ENCODE measurements around the gene MYO9B. TPM values are rescaled to one million over a fixed set of nuclear protein-coding genes. Genes with fewer than 3 reads are reported as not detected.
"Not testable (repeated sequence)": the region's sequence is repeated elsewhere in the genome, so short reads cannot be mapped to it uniquely, and the experiment has no call there.

MYO9B gene
- total RNA-seq, 5 donors from 2014 or later (not counting 1 experiment from before 2014, with no cell fraction given), result 185 to 220 (median 202) TPM

DNA sequence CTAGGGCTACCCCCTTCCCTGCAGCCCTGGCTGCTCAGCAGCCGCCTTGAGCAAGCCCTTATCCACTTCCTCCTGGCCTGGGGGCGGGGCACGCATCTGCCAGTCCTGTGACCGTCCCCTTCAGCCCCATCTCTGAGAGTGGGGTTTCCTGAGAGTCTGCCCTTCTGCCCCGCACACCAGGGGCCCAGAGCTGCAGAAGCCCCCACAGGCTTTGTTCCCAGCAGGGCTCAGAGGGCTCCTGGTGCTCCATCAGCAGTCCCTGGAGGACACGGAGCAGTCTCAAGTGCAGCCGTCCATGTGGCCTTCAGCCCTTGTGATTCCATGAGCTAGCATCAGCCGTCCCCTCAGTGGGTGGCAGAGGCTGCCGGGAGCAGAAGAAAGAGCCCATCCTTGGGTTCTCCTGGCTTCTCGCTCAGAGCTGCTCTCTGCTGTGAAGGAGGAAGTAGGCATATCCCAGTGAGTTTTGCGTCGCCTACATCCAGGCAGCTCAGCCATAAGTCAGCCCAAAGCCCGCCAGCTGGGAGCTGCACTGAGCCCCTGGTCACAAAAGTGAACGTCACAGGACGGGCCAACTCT is 16.3 kb downstream of the MYO9B start:
- Mint-ChIP-seq H3K36me3 (peaks cover 10% of the 10 kb centered on the region), H3K4me1 (peaks cover 64 to 70% (median 67%) of the 10 kb centered on the region in 3 donors), H3K27me3 (no peaks in the 10 kb centered on the region), H3K9me3 (no peaks in the 10 kb centered on the region), H3K4me3 (peak overlapping the region in 1 of 3 donors; percentile 31), H3K27ac (no peak overlapping the region)
- CTCF ChIA-PET, result no interaction called here
- ATAC-seq (replicated peaks in 1 of 4) (peak in 3 of 4 experiments; percentile 51 to 64 (median 60)), DNase-seq (peak in 5 of 35 experiments; percentile 19 to 47 (median 30))
- Histone ChIP-seq H3K27me3 (replicated peaks in 1 of 2; ENCODE audit: control insufficient read depth in 2 of 2, extremely low read depth in 1 of 2, insufficient read depth in 2 of 2, low read length in 1 of 2) (no peaks in the 10 kb centered on the region), H3K27ac (ENCODE audit: low read length) (no peak overlapping the region), H3K4me3 (ENCODE audit: control insufficient read depth in 1 of 2, extremely low read depth in 1 of 2, low read length in 1 of 2) (no peak overlapping the region), H3K9me3 (no peaks in the 10 kb centered on the region), H3K4me1 (ENCODE audit: control insufficient read depth in 1 of 2, extremely low read depth in 1 of 2, insufficient read depth in 2 of 2, low read length in 2 of 2) (peaks cover 9 to 43% of the 10 kb centered on the region in 2 experiments), H3K36me3 (ENCODE audit: control insufficient read depth in 2 of 2, extremely low read depth in 1 of 2, insufficient read depth in 1 of 2, low read length in 1 of 2) (peaks cover 0 to 11% of the 10 kb centered on the region in 2 donors)
- 74% methylated on average over 11 of the region's 15 CpGs for WGBS (ENCODE audit: insufficient coverage)
- POLR2A ChIA-PET, result interaction anchor here in 1 of 2 donors (0.6 kb wide), 1 partner anchor 93 kb away, joined by 3 read pairs; no protein-coding TSS in a partner anchor

DNA sequence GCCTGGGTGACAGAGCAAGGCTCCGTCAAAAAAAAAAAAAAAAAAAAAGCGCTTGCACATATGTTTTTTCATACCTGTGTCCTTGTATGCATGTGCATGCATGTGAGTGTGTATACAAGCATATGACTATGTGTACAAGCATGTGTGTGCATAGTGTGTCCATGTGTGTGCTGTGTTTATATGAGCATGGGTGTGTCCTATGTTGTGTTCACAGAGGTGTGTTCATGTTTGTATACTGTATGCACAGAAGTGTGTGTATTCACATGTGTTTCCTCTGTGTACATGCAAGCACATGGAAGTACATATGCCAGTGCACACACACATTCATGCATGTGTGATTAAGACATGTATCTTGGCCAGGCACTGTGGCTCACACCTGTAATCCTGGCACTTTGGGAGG is 17.1 kb downstream of the MYO9B start:
- Histone ChIP-seq H3K4me3 (ENCODE audit: control insufficient read depth in 1 of 2, extremely low read depth in 1 of 2, low read length in 1 of 2) (no peak overlapping the region), H3K27ac (ENCODE audit: low read length) (no peak overlapping the region), H3K4me1 (ENCODE audit: control insufficient read depth in 1 of 2, extremely low read depth in 1 of 2, insufficient read depth in 2 of 2, low read length in 2 of 2) (peaks cover 9 to 45% of the 10 kb centered on the region in 2 experiments), H3K9me3 (no peaks in the 10 kb centered on the region), H3K36me3 (ENCODE audit: control insufficient read depth in 2 of 2, extremely low read depth in 1 of 2, insufficient read depth in 1 of 2, low read length in 1 of 2) (peaks cover 0 to 6% of the 10 kb centered on the region in 2 donors), H3K27me3 (replicated peaks in 1 of 2; ENCODE audit: control insufficient read depth in 2 of 2, extremely low read depth in 1 of 2, insufficient read depth in 2 of 2, low read length in 1 of 2) (no peaks in the 10 kb centered on the region)
- ATAC-seq (replicated peaks in 1 of 4) (no peak), DNase-seq (no peak)
- 100% methylated on average over 1 of the region's 2 CpGs for WGBS (ENCODE audit: insufficient coverage)
- H3K4me1 Mint-ChIP-seq, result peaks cover 61 to 66% (median 61%) of the 10 kb centered on the region in 3 donors
- H3K27ac Mint-ChIP-seq, result no peak overlapping the region
- H3K36me3 Mint-ChIP-seq, result peaks cover 7% of the 10 kb centered on the region
- H3K4me3 Mint-ChIP-seq, result no peak overlapping the region
- H3K27me3 Mint-ChIP-seq, result no peaks in the 10 kb centered on the region
- ChIA-PET POLR2A (no interaction called here), CTCF (no interaction called here)
- no peaks in the 10 kb centered on the region for H3K9me3 Mint-ChIP-seq

DNA sequence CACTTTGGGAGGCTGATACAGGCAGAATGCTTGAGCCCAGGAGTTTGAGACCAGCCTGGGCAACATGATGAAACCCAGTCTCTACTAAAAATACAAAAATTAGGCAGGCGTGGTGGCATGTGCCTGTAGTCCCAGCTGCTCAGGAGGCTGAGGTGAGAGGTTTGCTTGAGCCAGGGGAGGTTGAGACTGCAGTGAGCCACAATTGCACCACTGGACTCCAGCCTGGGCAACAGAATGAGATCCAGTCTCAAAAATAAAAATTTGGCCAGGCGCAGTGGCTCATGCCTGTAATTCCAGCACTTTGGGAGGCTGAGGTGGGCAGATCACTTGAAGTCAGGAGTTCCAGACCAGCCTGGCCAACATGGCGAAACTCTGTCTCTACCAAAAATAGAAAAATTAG is 19.1 kb downstream of the MYO9B start:
- peaks cover 9 to 40% of the 10 kb centered on the region in 2 experiments for H3K4me1 ChIP-seq (ENCODE audit: control insufficient read depth in 1 of 2, extremely low read depth in 1 of 2, insufficient read depth in 2 of 2, low read length in 2 of 2)
- H3K27me3 Mint-ChIP-seq; H3K9me3 Mint-ChIP-seq; H3K27ac Mint-ChIP-seq; H3K4me3 ChIP-seq (ENCODE audit: control insufficient read depth in 1 of 2, extremely low read depth in 1 of 2, low read length in 1 of 2); ATAC-seq (replicated peaks in 1 of 4); CTCF ChIA-PET; H3K36me3 ChIP-seq (ENCODE audit: control insufficient read depth in 2 of 2, extremely low read depth in 1 of 2, insufficient read depth in 1 of 2, low read length in 1 of 2); H3K4me3 Mint-ChIP-seq; DNase-seq; POLR2A ChIA-PET; H3K27ac ChIP-seq (ENCODE audit: low read length); H3K9me3 ChIP-seq; H3K27me3 ChIP-seq (replicated peaks in 1 of 2; ENCODE audit: control insufficient read depth in 2 of 2, extremely low read depth in 1 of 2, insufficient read depth in 2 of 2, low read length in 1 of 2): not testable (repeated sequence)
- peaks cover 52 to 59% (median 56%) of the 10 kb centered on the region in 3 donors for H3K4me1 Mint-ChIP-seq
- 100% methylated on average over 2 of the region's 3 CpGs for WGBS (ENCODE audit: insufficient coverage)
- peaks cover 11% of the 10 kb centered on the region for H3K36me3 Mint-ChIP-seq

DNA sequence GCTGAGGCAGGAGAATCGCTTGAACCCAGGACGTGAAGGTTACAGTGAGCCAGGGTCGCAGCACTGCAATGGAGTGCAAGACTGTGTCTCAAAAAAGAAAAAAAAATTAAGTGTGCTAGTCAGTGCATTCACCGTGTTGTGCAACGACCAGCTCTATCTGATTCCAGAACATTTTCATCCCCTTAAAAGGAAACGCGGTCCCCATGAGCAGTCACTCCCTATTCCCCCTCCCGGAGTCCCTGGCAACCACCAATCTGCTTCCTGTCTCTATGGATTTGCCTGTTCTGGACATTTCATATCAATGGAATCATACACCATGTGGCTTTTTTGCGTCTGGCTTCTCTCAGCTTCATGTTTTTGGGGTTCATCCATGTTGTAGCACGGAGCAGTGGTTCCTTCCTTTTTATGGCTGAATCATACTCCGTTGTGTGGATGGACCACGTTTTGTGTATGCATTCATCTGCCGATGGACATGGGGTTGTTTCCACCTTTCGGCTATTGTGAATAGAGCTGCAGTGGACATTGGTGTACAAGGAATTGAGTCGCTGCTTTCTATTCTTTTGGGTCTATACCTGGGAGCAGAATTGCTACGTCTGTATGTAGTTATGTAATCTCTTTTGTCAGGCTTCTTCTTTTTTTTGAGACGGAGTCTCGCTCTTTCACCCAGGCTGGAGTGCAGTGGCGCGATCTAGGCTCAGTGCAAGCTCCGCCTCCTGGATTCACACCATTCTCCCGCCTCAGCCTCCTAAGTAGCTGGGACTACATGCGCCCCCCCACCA is 19.8 kb downstream of the MYO9B start:
- no peaks in the 10 kb centered on the region for H3K9me3 Mint-ChIP-seq
- peaks cover 46 to 53% (median 51%) of the 10 kb centered on the region in 3 donors for H3K4me1 Mint-ChIP-seq

DNA sequence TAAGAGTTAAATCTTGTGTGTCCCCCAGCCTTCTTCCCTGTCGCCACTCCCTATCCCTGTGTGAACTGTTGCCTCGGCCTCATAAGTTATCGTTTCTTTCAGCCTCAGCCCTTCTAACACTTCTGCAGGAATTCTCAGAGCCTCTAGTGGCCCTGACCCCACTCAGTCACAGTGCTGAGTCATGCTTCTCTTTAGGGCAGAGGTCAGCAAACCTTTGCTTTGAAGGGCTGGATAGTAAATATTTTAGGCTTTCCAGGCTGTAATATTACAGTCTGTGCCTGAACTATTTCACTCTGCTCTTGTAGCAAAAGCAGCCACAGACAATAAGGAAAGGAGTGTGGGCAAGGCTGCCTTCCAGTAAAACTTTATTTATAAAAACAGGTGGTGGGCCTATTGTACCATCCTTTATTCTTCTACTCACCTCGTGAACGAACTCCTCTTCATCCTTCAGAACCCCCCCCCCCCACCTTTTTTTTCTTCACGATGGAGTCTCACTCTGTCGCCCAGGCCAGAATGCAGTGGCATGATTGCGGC is 22.1 kb downstream of the MYO9B start:
- H3K4me1 ChIP-seq (ENCODE audit: control insufficient read depth in 1 of 2, extremely low read depth in 1 of 2, insufficient read depth in 2 of 2, low read length in 2 of 2), result peaks cover 0 to 12% of the 10 kb centered on the region in 2 experiments
- peaks cover 20 to 21% of the 10 kb centered on the region in 2 donors for H3K36me3 ChIP-seq (ENCODE audit: control insufficient read depth in 2 of 2, extremely low read depth in 1 of 2, insufficient read depth in 1 of 2, low read length in 1 of 2)
- H3K4me1 Mint-ChIP-seq, result peaks cover 36 to 49% (median 42%) of the 10 kb centered on the region in 3 donors
- no peak overlapping the region for H3K27ac ChIP-seq (ENCODE audit: low read length)
- no peaks in the 10 kb centered on the region for H3K27me3 ChIP-seq (replicated peaks in 1 of 2; ENCODE audit: control insufficient read depth in 2 of 2, extremely low read depth in 1 of 2, insufficient read depth in 2 of 2, low read length in 1 of 2)
- ChIA-PET CTCF (no interaction called here), POLR2A (no interaction called here)
- no peaks in the 10 kb centered on the region for H3K27me3 Mint-ChIP-seq
- no peaks in the 10 kb centered on the region for H3K9me3 ChIP-seq
- no peak for ATAC-seq (replicated peaks in 1 of 4)
- H3K4me3 ChIP-seq (ENCODE audit: control insufficient read depth in 1 of 2, extremely low read depth in 1 of 2, low read length in 1 of 2), result no peak overlapping the region
- 95% methylated on average over 3 of the region's 8 CpGs for WGBS (ENCODE audit: insufficient coverage)
- DNase-seq, result no peak
- peaks cover 0 to 4% (median 0%) of the 10 kb centered on the region in 3 donors for H3K9me3 Mint-ChIP-seq
- H3K27ac Mint-ChIP-seq, result no peak overlapping the region
- H3K36me3 Mint-ChIP-seq, result peaks cover 30% of the 10 kb centered on the region
- no peak overlapping the region for H3K4me3 Mint-ChIP-seq

More for the DNA sequence above, 19.8 kb downstream of the MYO9B start:
- DNase-seq (no peak), ATAC-seq (replicated peaks in 1 of 4) (no peak)
- Histone ChIP-seq H3K27me3 (replicated peaks in 1 of 2; ENCODE audit: control insufficient read depth in 2 of 2, extremely low read depth in 1 of 2, insufficient read depth in 2 of 2, low read length in 1 of 2) (no peaks in the 10 kb centered on the region), H3K9me3 (no peaks in the 10 kb centered on the region), H3K36me3 (ENCODE audit: control insufficient read depth in 2 of 2, extremely low read depth in 1 of 2, insufficient read depth in 1 of 2, low read length in 1 of 2) (peaks cover 0 to 3% of the 10 kb centered on the region in 2 donors), H3K4me1 (ENCODE audit: control insufficient read depth in 1 of 2, extremely low read depth in 1 of 2, insufficient read depth in 2 of 2, low read length in 2 of 2) (peaks cover 6 to 33% of the 10 kb centered on the region in 2 experiments), H3K27ac (ENCODE audit: low read length) (no peak overlapping the region), H3K4me3 (ENCODE audit: control insufficient read depth in 1 of 2, extremely low read depth in 1 of 2, low read length in 1 of 2) (no peak overlapping the region)
- POLR2A ChIA-PET, result no interaction called here
- no peak overlapping the region for H3K27ac Mint-ChIP-seq
- H3K27me3 Mint-ChIP-seq, result no peaks in the 10 kb centered on the region
- WGBS (ENCODE audit: insufficient coverage), result 94% methylated on average over 12 of the region's 23 CpGs
- peaks cover 11% of the 10 kb centered on the region for H3K36me3 Mint-ChIP-seq
- CTCF ChIA-PET, result no interaction called here
- no peak overlapping the region for H3K4me3 Mint-ChIP-seq

DNA sequence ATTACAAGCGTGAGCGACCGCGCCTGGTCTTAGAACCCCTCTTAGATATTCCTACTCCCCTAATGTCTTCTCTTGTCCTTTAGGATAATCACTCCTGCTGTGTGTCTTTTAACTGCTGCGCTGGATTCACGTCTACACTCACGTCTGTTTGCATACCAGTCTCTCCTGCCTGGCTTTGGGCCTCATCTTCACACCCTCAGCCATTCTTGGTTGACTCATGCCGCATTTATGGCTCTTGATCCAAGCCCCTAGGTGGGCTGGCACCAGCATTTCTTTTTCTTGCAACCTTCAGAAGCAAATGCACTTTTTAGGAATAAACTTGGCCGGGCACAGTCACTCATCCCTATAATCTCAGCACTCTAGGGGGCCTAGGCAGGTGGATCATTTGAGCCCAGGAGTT is 22.7 kb downstream of the MYO9B start:
- 98% methylated on average over 9 of the region's 9 CpGs for WGBS (ENCODE audit: insufficient coverage)
- Histone ChIP-seq H3K4me3 (ENCODE audit: control insufficient read depth in 1 of 2, extremely low read depth in 1 of 2, low read length in 1 of 2) (no peak overlapping the region), H3K27me3 (replicated peaks in 1 of 2; ENCODE audit: control insufficient read depth in 2 of 2, extremely low read depth in 1 of 2, insufficient read depth in 2 of 2, low read length in 1 of 2) (no peaks in the 10 kb centered on the region), H3K9me3 (no peaks in the 10 kb centered on the region), H3K4me1 (ENCODE audit: control insufficient read depth in 1 of 2, extremely low read depth in 1 of 2, insufficient read depth in 2 of 2, low read length in 2 of 2) (peaks cover 0 to 13% of the 10 kb centered on the region in 2 experiments), H3K36me3 (ENCODE audit: control insufficient read depth in 2 of 2, extremely low read depth in 1 of 2, insufficient read depth in 1 of 2, low read length in 1 of 2) (peaks cover 27% of the 10 kb centered on the region in 2 donors), H3K27ac (ENCODE audit: low read length) (no peak overlapping the region)
- H3K4me3 Mint-ChIP-seq, result no peak overlapping the region
- no peaks in the 10 kb centered on the region for H3K27me3 Mint-ChIP-seq
- peaks cover 0 to 4% (median 0%) of the 10 kb centered on the region in 3 donors for H3K9me3 Mint-ChIP-seq
- no peak for DNase-seq
- CTCF ChIA-PET, result no interaction called here
- H3K27ac Mint-ChIP-seq, result peak overlapping the region in 1 of 2 donors; percentile 0
- POLR2A ChIA-PET, result no interaction called here
- ATAC-seq (replicated peaks in 1 of 4), result no peak
- peaks cover 37 to 52% (median 43%) of the 10 kb centered on the region in 3 donors for H3K4me1 Mint-ChIP-seq
- H3K36me3 Mint-ChIP-seq, result peaks cover 35% of the 10 kb centered on the region

Data from T-cell (primary cell).